GM19238 (cell line): ENCODE measurements around the gene EML6.

ENCODE experiments used
- DNase-seq: peaks from one replicate; pipeline ENCODE4 v3.0.0; 2011; ENCODE audit warnings: low spot score; ENCODE audit not compliant: insufficient read length

The EML6 gene

GRCh38 chr2:54755641-54756326 lies 32.3 kb downstream of the EML6 start:
- no peak for DNase-seq

DNA sequence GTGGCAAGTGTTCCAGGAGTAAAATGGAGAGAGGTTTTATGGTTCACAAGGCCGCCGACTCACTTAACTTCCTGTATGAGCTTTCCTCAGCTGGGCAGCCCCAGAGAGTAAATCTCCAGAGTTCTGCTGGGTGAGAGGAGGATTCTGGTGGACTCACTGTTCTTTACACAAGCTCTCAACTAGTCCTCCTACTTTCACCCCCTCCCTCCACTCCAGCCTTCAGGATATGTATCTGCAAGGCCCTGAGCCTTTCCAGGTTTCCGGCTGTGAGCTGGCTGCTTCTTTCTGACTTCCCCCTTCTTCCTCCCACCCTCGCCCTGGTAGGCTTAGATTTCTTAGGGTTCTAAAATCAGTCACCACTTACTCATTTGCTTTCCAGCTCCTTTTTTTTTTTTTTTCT lies 34.0 kb downstream of the EML6 start:
- no peak for DNase-seq

GRCh38 chr2:54758951-54759350 lies 35.5 kb downstream of the EML6 start:
- DNase-seq = no peak

DNA sequence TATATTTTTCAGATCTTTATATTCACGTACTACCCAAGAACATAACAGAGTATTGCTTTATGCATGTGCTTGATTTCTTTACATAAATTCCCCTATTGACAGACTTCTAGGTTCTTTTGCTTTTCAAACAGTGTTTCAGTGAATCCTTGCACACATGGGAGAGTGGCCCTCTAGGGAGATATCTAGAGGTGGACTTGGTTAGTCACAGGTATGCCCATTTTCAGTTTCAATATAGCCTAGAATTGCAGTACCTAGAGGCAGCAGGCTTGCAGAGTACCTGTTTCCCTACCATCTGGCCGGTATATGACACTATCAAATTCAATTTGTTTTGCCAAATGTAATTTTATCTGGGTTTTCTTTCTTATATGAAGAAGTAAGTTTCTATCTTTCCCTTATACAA lies 36.8 kb downstream of the EML6 start:
- DNase-seq = no peak

DNA sequence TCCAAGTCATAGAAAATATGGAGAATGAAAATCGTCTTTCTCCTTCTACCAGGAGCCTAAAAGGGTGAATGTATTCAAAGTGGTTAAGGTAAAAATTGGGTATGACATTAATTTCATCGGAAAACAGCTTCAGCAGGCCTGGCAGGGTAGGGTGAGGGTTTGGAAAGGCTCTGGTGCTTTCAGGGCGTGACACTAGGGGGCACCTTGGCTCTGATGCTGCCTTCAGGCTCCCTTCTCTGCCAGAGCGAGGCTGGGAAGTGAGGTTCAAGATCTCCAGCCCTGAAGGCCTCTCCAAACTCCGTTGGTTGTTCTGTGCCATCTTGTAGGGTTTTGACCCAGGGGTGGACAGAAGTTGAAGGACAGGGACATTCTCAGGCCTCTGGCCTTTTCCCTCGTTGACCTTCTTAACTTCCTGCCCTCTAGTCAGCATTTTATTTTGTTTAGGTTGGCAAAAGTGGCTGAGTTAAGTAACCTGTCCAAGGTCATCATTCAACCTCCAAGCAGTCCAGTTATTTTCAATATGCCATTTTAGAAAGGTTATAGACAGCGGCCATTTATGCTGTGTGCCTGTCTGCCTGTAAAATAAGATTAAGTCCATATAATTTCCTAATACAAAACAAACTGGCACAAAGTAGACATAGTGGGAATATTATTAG lies 40.3 kb downstream of the EML6 start:
- no peak for DNase-seq

DNA sequence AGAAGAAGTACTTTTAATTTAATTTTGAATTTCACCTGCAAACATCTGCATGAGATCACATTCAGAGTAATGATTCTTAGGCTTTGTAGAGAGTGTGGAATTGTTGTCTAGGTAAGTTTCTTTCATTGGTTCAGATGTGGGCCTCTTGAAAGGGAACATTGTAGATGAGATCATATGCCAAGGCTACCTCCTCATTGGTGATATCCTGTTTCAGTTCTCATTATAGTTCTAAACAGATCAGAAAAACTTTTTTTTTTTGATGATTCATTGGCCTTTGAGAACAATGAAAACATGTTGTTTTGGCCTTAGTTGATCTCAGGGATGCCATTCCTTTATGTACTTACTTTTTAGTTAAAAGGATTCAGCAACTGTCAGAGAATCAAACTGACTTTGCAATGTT lies 44.5 kb downstream of the EML6 start:
- no peak for DNase-seq

DNA sequence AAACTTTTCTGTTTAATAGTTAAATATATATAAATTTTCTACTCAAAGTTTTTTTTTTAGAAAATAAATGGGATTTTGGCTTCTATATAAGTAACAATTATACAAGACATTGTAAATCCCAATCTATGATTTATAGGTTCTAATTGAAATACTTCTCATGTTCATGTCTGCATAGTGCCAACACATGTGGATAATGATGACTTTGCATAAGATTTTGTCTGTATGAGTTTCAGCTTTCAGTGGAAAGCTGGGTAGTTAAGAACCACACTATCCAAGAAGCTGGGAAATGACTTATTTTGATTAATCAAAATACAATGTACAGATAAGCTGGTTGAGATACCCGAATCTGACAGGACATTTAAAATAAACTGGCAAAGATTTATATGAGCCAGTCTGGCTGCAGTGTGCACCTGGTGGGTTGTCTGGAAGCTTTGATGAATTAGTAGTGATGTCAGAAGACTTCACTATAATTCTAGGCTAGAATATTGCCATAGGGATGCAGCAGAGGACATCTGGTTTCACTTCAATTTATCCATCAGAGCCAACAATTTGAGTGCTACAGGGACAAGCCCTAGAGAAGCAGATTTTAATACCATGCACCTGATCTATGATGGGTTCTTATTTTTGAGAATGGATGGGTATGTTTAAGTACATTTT lies 45.4 kb downstream of the EML6 start:
- no peak for DNase-seq

GRCh38 chr2:54770211-54770610 lies 46.7 kb downstream of the EML6 start:
- DNase-seq = no peak

GRCh38 chr2:54770676-54771075 lies 47.2 kb downstream of the EML6 start:
- no peak for DNase-seq

GRCh38 chr2:54771166-54771885 lies 47.9 kb downstream of the EML6 start:
- DNase-seq = no peak

DNA sequence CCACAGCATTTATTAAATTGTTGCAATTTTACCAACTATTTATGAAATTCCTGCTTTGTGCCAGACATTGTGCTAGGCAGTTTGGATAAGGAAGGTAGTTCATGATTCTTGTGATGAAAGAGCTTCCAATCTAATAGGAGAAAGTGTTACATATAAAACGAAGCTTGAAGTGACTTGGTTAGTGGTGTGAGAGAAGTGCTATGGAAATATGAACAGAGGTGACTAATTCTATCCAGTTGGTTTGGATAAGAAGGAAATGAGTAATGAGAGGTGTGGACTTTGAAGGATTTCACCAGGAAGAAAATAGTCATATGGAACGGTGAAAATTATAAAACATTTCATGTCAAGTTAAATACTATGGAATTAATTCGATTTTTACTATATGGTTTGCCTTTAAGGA lies 48.6 kb downstream of the EML6 start:
- DNase-seq = no peak

DNA sequence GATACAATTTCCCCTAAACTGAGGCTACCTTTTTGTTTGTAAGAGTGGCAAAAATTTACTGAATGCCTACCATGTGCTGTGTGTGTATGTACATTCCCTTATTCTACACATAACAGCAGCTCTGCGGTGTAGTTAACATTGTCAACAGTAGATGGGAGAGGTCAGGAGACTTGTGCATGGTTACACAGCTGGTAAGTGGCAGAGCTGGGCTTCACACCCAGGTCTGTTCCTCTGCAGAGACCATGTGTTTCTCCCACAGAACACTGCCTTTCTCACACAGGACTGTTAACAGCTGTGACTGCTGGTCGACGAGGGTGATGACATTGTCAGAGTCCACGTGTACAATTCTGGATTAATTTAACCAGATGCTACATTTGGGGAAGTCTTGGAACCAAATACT lies 49.1 kb downstream of the EML6 start:
- DNase-seq = no peak

DNA sequence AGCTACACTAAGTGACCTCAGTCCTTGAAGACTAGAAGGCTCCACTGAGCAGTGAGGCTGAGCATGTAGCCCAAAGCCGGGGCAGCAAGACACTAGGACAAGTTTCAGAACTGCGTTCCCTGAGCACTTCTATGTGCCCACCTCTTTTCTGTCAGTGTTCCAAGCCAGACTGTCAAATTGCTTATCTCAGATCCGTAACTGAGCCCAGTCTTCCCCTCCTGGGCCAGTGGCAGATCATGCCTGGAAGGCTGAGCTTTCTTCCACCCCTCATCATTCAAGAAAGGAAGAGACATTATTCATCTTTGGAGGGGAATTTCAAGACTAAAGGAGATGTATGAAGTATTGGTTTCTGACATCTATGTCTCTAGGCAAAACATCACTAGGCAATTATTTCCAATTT lies 49.8 kb downstream of the EML6 start:
- no peak for DNase-seq

- no peak for DNase-seq
These were observed 50.4 kb downstream of the EML6 start for GRCh38 chr2:54773838-54774237.

DNA sequence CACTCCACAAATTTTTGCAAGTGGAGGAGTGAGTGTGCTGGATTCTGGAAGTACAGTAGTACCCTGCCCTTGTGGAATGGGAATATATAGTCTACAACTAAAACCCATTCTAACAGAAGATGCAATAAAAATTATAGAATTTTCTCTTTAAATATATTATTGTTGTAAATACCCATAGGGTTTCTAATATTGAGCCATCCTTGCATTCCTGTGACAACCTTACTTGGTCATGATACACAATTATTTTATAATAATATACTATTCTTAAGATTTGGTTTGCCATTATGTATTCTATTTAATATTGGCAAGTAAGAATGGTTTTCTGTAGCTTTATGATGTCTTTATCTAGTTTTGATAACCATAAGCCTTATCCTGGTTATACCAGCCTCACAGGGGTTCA lies 52.2 kb downstream of the EML6 start:
- DNase-seq = no peak

GRCh38 chr2:54776494-54776893 lies 53.0 kb downstream of the EML6 start:
- DNase-seq = no peak

DNA sequence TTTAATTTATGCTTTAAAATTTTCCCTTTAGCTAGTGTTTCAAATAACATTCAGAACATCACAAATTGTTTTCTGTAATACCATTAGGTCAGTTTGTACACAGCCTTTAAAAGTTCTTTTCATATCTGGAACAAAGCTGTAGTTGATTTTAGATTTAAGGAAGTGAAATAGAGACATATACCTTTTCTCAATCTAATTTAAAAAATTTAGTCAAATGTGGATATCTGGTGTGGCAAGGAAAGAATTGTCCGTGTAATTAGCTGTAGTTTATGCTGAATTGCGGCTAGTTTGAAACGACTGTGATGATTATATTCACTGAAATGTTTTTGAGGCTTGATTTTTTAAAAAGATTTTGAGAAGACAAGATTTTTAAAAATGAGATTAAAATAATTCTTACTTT lies 59.9 kb downstream of the EML6 start:
- DNase-seq = no peak

DNA sequence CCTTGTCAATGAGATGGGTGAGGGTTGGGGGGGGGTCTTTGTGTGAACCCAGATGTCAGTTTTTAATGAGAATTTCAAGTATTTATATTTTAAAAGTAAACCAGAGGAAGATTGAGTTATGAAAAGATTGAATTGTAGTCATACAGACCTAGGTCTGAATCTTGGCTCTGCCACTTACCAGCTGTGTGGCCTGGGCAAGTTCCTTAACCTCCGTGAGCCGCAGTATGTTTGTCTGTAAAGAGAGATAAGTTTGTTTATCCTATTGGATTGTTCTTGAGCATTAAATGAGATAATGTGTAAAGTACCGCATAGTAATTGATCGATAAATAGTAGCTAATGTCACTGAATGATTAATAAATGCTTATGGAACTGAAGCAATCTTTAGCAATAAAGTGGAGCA lies 63.8 kb downstream of the EML6 start:
- no peak for DNase-seq

DNA sequence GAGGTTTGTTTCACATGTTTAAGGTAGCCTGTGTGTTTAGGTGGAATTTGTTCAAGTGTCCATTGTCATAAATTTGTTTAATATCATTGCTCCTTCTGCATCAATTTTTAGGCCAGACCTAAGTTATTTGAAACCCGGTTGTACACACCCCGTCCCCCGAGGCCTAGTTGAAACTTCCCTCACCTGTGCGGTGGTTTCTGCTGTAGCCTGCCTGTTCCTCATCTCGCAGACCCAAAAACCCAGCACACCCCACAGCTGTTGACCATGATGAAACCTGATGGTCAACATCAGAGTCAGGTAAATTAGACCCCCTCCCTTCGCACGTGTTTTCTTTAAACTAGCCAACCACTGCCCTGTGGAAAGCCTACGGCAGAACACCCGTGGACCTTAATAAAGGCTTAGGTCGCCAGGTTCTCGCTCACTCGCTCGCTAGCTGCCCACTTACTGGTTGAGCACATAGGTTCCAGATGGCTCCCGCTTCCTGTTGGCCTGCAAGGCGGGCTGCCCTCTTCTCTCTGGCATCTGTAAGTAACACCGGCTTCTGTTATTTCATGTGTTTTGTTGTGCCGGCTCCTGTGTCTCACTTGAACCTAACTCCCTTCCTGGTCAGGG lies 64.4 kb downstream of the EML6 start:
- DNase-seq = no peak

GRCh38 chr2:54789878-54790277 lies 66.4 kb downstream of the EML6 start:
- DNase-seq = no peak

DNA sequence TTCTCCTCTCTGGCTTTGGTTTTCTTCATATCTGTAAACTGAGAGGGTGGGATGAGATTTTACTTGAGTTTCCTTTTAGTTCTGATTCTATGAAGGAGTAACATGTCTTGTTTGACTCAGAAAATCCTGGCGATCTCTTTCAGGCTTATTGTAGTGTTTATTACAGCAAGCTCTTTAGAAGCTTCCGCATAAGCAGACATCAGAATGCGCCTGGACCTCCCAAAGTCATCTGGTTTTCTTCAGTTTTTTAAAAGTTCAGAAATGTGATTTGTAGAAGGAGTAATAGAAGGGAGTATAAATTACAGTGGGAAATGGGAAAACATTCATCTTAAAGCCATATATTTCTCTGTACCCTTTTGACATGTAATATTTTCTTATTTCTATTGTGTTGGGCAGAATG lies 68.4 kb downstream of the EML6 start:
- DNase-seq = no peak

GRCh38 chr2:54797307-54797706 lies 73.8 kb downstream of the EML6 start:
- no peak for DNase-seq
